ENCODE data around the gene STAU1.
A peak's percentile ranks its signal among the peaks of the same experiment; 100 is the strongest.
"Not testable (repeated sequence)": the region's sequence is repeated elsewhere in the genome, so short reads cannot be mapped to it uniquely, and the experiment has no call there.

Gene STAU1

DNA sequence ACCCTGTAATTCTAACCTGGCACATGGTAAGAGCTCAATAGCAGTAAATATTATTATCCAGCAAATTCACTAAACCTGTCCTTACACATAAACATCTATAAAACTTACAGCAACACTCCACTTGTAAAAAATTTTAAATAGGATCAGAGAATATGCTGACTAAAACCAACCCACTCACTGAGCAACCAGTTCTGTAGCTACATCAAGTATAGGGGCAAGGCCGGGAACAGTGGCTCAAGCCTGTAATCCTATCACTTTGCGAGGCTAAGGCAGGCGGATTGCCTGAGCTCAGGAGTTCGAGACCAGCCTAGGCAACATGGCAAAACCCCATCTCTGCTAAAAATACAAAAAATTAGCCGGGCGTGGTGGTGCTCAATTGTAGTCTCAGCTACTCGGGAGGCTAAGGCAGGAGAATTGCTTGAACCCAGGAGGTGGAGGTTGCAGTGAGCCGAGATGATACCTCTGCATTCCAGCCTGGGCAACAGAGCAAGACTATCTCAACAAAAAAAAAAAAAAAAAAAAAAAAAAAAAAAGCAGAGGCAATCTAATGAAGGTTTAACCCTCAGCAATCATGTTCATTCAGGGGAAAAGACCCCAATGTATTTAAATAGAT lies 6.8 kb downstream of the STAU1 start:
- peaks cover 21% of the 10 kb centered on the region for H3K4me1 ChIP-seq (ENCODE audit: control insufficient read depth, insufficient read depth, low read length, unreplicated experiment)
- H3K27ac ChIP-seq (ENCODE audit: low read depth, low read length): no peak overlapping the region
- H3K79me2 ChIP-seq (ENCODE audit: control insufficient read depth, insufficient read depth, low read length, unreplicated experiment): peaks cover 89% of the 10 kb centered on the region
- no peak overlapping the region for H2AFZ ChIP-seq (ENCODE audit: low read length, unreplicated experiment)
- H3K36me3 ChIP-seq (ENCODE audit: insufficient read depth, low read length): no peaks in the 10 kb centered on the region
- no peak overlapping the region for H3K4me3 ChIP-seq (ENCODE audit: low read depth, low read length)
- no peaks in the 10 kb centered on the region for H3K27me3 ChIP-seq (ENCODE audit: insufficient read depth, low read length)

DNA sequence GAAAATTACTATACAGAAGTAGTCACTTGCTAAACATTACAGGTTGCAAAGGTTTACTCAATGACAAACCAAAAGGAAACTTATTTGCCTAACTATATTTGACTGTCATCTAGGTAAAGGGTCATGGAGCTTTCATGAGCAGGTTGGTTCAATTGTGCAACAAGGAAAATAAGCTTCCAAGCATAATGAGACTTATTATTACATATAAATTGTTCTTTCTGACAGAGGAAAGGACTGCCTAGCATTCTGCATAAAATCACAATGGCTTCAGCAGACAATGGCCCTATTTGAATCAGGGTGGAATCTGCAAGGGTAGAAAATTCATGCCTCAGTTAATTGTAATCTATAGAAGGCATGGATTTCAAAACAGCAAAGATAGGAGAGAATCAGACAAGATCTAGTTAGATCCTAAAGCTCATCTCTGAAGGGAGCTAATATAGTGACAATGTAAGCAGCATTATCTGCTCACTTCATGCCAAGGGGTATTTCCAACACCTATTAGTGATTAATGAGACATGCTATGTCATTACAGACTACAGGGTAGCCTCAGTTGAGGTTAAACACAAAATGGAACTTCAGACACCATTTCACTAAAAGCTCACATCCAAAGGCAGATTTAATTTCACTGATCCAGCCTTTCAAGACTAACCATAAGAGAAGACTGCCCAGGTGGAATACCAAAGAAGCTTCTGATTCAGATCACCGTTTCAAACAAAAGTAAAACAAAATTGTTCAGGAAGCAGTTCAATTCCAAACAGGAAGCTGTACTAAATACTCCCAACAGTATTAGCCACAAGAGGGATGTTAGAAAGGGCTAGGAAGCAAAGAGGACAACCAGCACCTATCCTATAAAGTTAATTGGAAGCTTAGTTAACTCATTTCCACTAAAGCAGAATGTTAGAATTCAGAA lies 8.5 kb downstream of the STAU1 start:
- Histone ChIP-seq H2AFZ (ENCODE audit: low read length, unreplicated experiment) (no peak overlapping the region), H3K4me1 (ENCODE audit: control insufficient read depth, insufficient read depth, low read length, unreplicated experiment) (peaks cover 11% of the 10 kb centered on the region), H3K36me3 (ENCODE audit: insufficient read depth, low read length) (no peaks in the 10 kb centered on the region), H3K27me3 (ENCODE audit: insufficient read depth, low read length) (no peaks in the 10 kb centered on the region), H3K79me2 (ENCODE audit: control insufficient read depth, insufficient read depth, low read length, unreplicated experiment) (peaks cover 83% of the 10 kb centered on the region), H3K4me3 (ENCODE audit: low read depth, low read length) (no peak overlapping the region), H3K27ac (ENCODE audit: low read depth, low read length) (0 out of 2 replicates have a peak overlapping the region, but pooled peaks have one; percentile 17)

DNA sequence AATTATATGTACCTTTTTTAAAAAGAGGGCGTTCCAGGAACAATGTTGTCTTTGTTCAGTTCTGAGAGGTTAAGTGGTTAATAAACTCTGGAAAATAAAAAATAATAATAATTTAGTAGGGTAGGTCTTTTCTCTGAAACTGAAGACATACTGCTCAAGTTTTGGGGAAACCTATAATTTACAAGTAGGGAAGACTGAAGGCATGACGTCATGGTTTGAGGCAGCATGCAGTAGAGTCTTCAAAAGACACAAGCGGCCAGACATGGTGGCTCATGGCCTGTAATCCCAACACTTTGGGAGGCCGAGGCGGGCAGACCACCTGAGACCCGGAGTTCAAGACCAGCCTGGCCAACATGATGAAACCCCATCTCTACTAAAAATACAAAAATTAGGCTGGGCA lies 14.0 kb downstream of the STAU1 start:
- Histone ChIP-seq H2AFZ (ENCODE audit: low read length, unreplicated experiment) (no peak overlapping the region), H3K4me3 (ENCODE audit: low read depth, low read length) (no peak overlapping the region), H3K79me2 (ENCODE audit: control insufficient read depth, insufficient read depth, low read length, unreplicated experiment) (peaks cover 67% of the 10 kb centered on the region), H3K36me3 (ENCODE audit: insufficient read depth, low read length) (peaks cover 9% of the 10 kb centered on the region; the same call in 1 of the 2 replicates), H3K4me1 (ENCODE audit: control insufficient read depth, insufficient read depth, low read length, unreplicated experiment) (peaks cover 1% of the 10 kb centered on the region), H3K27ac (ENCODE audit: low read depth, low read length) (no peak overlapping the region), H3K27me3 (ENCODE audit: insufficient read depth, low read length) (no peaks in the 10 kb centered on the region)

DNA sequence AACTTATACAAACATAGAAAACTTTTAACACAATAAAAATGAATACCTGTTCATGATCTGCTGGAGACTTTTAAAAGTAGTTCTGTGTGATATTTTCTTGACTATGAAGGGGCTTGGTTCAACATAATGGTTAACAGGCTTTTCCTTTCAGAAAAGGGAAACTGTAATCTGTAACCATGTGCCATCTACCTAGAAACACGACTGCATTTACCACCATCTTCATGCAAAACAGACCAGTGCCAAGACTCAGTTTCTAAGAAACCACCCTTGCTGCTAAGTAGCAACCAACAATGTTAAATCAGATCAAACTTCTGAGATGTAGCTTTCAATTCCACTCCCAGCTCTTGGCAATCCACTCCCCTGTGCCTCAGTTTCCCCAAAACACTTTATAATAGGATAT lies 15.7 kb downstream of the STAU1 start:
- peaks cover 5% of the 10 kb centered on the region for H3K4me1 ChIP-seq (ENCODE audit: control insufficient read depth, insufficient read depth, low read length, unreplicated experiment)
- H2AFZ ChIP-seq (ENCODE audit: low read length, unreplicated experiment): no peak overlapping the region
- H3K27me3 ChIP-seq (ENCODE audit: insufficient read depth, low read length): no peaks in the 10 kb centered on the region
- no peak overlapping the region for H3K4me3 ChIP-seq (ENCODE audit: low read depth, low read length)
- peaks cover 71% of the 10 kb centered on the region for H3K79me2 ChIP-seq (ENCODE audit: control insufficient read depth, insufficient read depth, low read length, unreplicated experiment)
- peaks cover 9% of the 10 kb centered on the region; the same call in 1 of the 2 replicates for H3K36me3 ChIP-seq (ENCODE audit: insufficient read depth, low read length)
- no peak overlapping the region for H3K27ac ChIP-seq (ENCODE audit: low read depth, low read length)

DNA sequence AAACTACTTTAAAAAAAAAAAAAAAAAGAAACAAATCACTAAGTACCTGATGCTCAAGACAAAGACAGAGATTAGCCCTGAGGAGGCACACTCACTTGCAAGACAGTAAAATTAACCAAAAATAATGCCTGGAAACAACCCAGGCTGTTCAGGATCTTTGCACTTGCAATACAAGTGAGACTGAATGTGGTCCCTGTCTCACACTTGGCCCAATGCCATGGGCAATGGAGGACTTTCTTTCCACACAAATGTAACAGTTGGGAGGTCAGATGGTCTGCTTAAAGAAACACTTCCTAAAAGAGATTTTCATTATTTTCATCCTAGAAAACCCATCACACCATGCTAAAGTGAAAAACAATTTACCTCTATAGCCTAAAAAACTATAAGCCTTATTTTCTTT lies 16.2 kb downstream of the STAU1 start:
- Histone ChIP-seq H3K4me1 (ENCODE audit: control insufficient read depth, insufficient read depth, low read length, unreplicated experiment) (peaks cover 6% of the 10 kb centered on the region), H2AFZ (ENCODE audit: low read length, unreplicated experiment) (no peak overlapping the region), H3K27ac (ENCODE audit: low read depth, low read length) (no peak overlapping the region), H3K79me2 (ENCODE audit: control insufficient read depth, insufficient read depth, low read length, unreplicated experiment) (peaks cover 70% of the 10 kb centered on the region), H3K36me3 (ENCODE audit: insufficient read depth, low read length) (peaks cover 9% of the 10 kb centered on the region; the same call in 1 of the 2 replicates), H3K27me3 (ENCODE audit: insufficient read depth, low read length) (no peaks in the 10 kb centered on the region), H3K4me3 (ENCODE audit: low read depth, low read length) (no peak overlapping the region)

DNA sequence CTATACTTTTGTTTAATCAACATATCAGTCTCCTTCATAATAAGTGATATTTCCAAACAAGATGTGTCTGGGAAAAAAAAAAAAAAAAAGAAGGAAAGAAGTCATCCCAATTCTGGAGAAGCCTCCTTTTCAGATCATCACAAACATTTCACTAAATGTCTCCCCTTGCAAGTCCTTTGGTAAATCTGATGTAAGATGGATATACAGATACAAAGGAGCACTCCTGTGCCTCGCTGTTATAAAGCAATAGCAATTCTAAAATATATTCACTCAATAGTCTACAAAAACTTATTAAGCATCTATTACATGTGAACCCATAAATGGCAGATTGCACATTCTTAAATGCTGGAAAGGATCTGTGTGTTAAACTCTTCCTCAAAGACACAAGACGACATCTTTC lies 17.4 kb downstream of the STAU1 start:
- peaks cover 67% of the 10 kb centered on the region for H3K79me2 ChIP-seq (ENCODE audit: control insufficient read depth, insufficient read depth, low read length, unreplicated experiment)
- H3K36me3 ChIP-seq (ENCODE audit: insufficient read depth, low read length): peaks cover 9% of the 10 kb centered on the region; the same call in 1 of the 2 replicates
- no peak overlapping the region for H3K4me3 ChIP-seq (ENCODE audit: low read depth, low read length)
- H3K4me1 ChIP-seq (ENCODE audit: control insufficient read depth, insufficient read depth, low read length, unreplicated experiment): peaks cover 6% of the 10 kb centered on the region
- no peak overlapping the region for H2AFZ ChIP-seq (ENCODE audit: low read length, unreplicated experiment)
- H3K27ac ChIP-seq (ENCODE audit: low read depth, low read length): no peak overlapping the region
- H3K27me3 ChIP-seq (ENCODE audit: insufficient read depth, low read length): no peaks in the 10 kb centered on the region

DNA sequence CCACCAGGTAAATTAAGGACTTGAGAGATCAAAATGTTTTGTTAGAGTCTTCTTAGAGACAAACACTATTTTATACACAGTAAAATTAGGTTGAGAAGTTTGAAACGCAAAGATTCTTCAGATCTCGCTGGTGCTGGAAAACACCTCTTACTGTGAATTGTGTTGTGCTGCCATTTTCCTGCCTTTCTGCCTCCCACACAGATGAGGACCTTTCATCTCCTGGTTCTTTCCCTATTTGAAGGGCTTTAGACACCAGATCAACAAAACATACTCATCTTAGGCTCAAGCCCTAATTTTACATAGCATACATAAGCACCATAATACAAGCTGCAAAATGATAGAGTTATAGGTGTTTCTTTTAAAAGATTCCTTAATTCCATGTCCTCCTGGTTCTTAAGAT lies 18.6 kb downstream of the STAU1 start:
- Histone ChIP-seq H3K36me3 (ENCODE audit: insufficient read depth, low read length) (peaks cover 9% of the 10 kb centered on the region; the same call in 1 of the 2 replicates), H3K27me3 (ENCODE audit: insufficient read depth, low read length) (no peaks in the 10 kb centered on the region), H3K4me3 (ENCODE audit: low read depth, low read length) (no peak overlapping the region), H3K4me1 (ENCODE audit: control insufficient read depth, insufficient read depth, low read length, unreplicated experiment) (peaks cover 6% of the 10 kb centered on the region), H2AFZ (ENCODE audit: low read length, unreplicated experiment) (no peak overlapping the region), H3K27ac (ENCODE audit: low read depth, low read length) (no peak overlapping the region), H3K79me2 (ENCODE audit: control insufficient read depth, insufficient read depth, low read length, unreplicated experiment) (peaks cover 65% of the 10 kb centered on the region)

DNA sequence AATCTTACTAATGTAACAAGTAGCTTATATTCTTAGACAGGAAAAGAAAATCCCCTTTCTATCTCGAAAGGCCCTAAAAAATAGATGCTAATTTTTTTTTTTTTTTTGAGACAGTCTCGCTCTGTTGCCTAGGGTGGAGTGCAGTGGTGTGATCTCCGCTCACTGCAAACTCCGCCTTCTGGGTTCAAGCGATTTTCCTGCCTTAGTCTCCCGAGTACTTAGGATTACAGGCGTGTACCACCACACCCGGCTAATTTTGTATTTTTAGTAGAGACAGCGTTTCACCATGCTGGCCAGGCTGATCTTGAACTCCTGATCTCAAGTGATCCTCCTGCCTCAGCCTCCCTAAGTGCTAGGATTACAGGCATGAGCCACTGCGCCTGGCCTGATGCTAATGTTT lies 19.3 kb downstream of the STAU1 start:
- not testable (repeated sequence) for H3K27me3 ChIP-seq (ENCODE audit: insufficient read depth, low read length); H3K27ac ChIP-seq (ENCODE audit: low read depth, low read length); H3K4me1 ChIP-seq (ENCODE audit: control insufficient read depth, insufficient read depth, low read length, unreplicated experiment); H2AFZ ChIP-seq (ENCODE audit: low read length, unreplicated experiment); H3K4me3 ChIP-seq (ENCODE audit: low read depth, low read length); H3K36me3 ChIP-seq (ENCODE audit: insufficient read depth, low read length)
- peaks cover 65% of the 10 kb centered on the region for H3K79me2 ChIP-seq (ENCODE audit: control insufficient read depth, insufficient read depth, low read length, unreplicated experiment)

DNA sequence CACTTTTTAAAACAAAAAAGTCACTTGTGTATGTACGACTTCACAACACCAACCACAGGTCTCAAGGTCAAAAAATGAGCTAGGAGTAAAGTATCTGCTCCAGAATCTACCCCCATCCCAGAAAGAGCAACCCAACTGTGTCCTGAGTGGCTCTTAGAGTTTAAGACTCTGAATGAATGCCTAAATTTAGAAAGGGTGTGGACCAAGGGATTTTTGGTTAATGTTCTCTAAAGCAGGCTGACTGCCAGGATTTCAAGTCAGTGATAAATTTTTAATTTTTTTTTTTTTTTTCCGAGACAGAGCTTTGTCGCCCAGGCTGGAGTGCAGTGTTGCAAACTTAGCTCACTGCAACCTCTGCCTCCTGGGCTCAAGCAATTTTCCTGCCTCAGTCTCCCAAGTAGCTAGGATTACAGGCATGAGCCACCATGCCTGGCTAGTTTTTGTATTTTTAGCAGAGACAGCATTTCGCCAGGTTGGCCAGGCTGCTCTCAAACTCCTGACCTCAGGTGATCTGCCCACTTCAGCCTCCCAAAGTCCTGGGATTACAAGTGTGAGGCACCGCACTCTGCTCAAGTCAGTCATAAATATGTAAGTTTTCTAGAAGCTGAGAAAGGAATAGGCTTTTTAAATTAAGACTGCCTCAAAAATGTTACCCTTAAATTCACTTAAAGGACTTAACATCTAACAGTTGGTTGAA lies 20.2 kb downstream of the STAU1 start:
- peaks cover 6% of the 10 kb centered on the region for H3K4me1 ChIP-seq (ENCODE audit: control insufficient read depth, insufficient read depth, low read length, unreplicated experiment)
- H3K4me3 ChIP-seq (ENCODE audit: low read depth, low read length): no peak overlapping the region
- H3K27ac ChIP-seq (ENCODE audit: low read depth, low read length): no peak overlapping the region
- no peak overlapping the region for H2AFZ ChIP-seq (ENCODE audit: low read length, unreplicated experiment)
- no peaks in the 10 kb centered on the region for H3K36me3 ChIP-seq (ENCODE audit: insufficient read depth, low read length)
- H3K79me2 ChIP-seq (ENCODE audit: control insufficient read depth, insufficient read depth, low read length, unreplicated experiment): peaks cover 58% of the 10 kb centered on the region
- no peaks in the 10 kb centered on the region for H3K27me3 ChIP-seq (ENCODE audit: insufficient read depth, low read length)

DNA sequence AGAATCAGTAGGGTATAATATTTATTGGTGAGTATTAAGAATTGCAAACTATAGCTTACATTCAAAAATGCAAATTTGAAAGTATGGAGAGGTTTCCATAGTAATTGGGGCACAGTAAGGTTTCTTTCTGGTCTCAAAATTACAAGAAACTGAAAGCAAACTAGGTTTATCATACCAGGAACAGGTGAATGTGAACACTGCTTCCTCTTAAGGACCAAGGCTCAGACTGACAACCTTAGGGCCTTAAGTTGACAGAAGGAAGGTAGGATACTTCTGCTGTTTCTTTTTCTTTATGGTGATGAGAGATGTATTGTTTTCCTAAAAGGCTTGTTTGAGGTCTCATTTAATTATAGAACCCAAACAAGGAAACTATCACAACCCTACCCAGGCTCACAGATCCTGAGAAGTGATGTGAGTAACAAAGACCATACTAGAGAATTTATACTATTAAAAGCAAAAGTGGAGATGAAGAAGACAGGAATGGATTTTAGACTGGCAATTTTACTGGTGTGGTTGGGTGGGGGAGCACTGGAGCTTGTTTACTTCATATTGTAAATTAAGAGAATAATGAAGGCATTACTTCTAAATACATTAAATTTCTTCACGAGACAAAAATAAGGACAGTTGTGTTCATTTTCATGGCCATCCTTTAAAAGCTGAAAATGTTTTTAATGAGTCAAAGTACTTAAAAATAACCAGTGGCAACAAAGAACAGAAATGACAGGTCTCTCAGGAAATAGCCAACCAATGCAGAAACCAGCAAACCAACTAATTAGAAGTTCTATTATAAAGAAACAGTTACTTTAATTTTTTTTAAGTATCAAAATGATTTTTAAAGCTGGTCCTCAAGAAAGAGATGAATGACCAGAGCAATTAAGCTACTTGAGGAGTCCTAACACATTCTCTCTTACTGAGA lies 21.3 kb downstream of the STAU1 start:
- Histone ChIP-seq H2AFZ (ENCODE audit: low read length, unreplicated experiment) (no peak overlapping the region), H3K27ac (ENCODE audit: low read depth, low read length) (no peak overlapping the region), H3K36me3 (ENCODE audit: insufficient read depth, low read length) (no peaks in the 10 kb centered on the region), H3K4me1 (ENCODE audit: control insufficient read depth, insufficient read depth, low read length, unreplicated experiment) (peaks cover 6% of the 10 kb centered on the region), H3K4me3 (ENCODE audit: low read depth, low read length) (no peak overlapping the region), H3K27me3 (ENCODE audit: insufficient read depth, low read length) (no peaks in the 10 kb centered on the region), H3K79me2 (ENCODE audit: control insufficient read depth, insufficient read depth, low read length, unreplicated experiment) (peaks cover 54% of the 10 kb centered on the region)

Data from ACC112 (cell line).